NCI-H2107 treated with DMSO at 0.1 percent for 48 hours (cell line): ENCODE results near the gene CDC42EP4.

Experiments used
- DNase-seq: peaks from one replicate; lab custom pipeline; 2025; ENCODE audit not compliant: unreplicated experiment; lab: John Stamatoyannopoulos, UW

Gene CDC42EP4

DNA sequence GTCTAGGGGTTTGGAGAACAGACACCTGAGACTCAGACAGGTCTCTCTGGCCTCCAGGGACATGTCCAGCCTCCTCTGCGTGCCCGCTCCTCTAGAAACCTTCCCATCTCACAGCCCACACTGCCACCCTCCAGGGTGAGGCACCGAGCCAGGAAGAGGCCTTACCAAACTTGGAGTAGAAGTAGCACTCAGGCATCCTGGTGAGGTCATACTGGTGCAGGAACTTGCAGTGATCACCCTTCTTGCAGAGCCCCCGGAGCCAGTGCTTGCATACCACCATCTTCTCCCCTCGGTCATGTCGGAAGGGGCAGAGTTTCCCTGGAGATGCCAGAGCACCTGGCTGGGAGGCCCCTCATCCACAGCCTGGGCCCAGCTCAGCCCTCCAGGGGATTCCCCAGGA is 54.3 kb downstream of the CDC42EP4 start:
- DNase-seq = no peak

DNA sequence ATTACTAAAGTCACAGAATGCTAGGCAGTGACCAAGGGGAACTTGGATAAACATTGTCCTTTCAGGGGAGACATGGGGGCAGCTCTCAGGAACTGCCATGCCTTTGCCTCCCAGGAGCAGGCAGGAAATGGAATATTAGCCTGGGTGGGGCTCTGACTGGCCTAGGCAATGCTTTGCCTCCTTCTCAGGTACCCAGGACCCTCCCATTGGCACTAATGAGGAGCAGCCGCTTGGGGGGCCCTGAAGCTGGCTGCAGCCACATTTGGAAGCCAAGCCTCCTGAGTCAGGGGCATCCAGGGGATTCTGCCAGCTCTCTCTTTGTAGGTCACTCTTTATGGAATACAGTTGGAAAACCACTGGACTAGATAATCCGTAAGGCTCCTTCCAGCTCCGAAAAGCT is 55.6 kb downstream of the CDC42EP4 start:
- no peak for DNase-seq

DNA sequence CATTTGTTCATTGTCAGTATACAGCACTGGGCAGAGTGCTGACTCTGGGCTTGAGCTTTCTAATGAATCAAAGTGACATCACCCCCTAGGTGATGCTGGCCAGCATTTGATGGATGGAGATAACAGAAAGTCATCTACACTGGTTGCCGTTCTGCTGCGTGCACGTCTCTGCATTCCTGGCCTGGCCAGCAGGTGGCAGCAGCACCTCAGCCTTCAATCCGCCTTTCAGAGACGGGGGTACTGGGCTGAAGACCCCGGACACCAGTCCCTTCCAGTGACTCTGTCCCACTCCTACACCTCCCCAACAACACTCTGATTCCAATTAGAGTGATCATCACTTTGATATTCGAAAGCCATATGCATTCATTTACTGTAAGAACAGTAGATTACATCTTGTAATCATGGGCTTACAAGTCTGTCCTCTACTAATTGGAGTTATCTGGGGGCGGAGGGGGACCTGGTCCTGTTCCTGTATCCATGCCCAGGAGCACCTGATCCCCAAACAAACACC is 56.1 kb downstream of the CDC42EP4 start:
- no peak for DNase-seq

DNA sequence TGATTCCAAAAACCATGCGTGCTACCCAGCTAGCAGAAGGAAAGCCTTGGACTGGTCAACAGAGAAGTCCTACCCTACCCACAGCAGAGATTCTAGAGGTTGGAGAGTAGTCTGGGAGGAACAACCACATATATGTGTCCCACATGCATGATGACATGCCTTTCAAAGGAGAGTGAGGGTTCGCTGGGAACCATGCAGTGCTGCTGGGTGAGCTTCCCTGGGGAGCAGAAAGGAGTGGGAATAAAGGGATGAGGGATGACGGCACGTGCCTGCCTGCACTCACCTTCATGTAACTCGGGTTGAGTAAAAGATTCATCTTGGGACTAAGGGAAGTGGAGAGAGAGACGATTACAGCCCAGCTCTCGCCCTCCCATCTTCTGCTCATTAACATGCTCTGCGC is 59.9 kb downstream of the CDC42EP4 start:
- no peak for DNase-seq

DNA sequence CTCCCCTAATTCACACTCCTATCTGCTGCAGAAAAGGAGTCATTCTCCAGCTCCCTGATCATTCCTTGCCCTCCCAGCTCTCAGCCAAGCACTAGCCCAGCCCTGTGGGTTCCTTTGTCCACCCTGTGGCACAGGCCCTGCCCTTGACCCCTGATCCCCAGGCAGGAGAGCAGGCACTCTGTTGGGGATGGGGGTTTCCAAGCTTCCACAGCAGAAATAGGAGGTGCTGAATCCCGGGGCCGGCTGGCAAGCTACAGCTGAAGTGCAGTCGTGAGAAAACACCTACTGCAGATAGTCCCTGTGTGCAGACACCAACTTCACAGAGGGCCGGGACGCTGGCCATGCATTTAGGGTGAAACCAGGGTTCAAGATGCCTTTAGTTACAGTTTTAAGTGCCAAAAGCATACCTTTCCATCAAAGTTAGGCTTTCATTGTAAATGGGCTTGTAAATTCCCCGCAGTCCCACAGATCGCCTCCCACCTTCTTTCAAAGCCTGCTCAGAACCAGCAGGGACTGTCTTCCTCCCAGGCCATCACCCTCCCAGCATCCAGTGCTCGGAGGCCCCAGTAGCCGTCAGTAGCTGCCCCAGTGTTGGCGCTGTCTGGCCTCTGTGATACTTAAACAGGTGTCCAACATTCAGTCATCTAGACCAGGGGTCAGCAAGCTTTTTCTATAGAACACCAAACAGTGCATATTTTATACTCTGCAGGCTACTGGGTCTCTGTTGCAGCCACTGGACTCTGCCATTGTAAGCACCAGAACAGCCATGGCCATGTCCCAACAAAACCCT is 60.8 kb downstream of the CDC42EP4 start:
- DNase-seq = no peak

DNA sequence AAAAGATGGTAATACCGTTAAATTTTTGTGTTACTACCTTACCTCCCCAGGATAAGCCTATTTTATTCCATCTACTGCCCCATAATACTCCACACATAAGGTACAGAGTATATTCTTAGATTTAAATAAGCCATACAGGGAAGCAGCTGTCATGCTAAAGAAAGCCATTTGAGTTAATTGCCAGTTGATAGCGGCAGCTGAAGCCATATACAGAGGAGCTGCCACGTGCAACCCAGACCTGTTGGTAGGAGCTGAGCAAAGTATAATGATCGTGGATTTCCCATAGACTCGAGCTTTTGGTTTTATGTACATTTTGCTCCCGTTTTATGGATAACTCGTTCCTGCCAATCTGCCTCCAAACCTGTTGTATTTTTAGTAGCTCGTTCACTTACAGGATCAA is 62.1 kb downstream of the CDC42EP4 start:
- DNase-seq = peak; percentile 51

DNA sequence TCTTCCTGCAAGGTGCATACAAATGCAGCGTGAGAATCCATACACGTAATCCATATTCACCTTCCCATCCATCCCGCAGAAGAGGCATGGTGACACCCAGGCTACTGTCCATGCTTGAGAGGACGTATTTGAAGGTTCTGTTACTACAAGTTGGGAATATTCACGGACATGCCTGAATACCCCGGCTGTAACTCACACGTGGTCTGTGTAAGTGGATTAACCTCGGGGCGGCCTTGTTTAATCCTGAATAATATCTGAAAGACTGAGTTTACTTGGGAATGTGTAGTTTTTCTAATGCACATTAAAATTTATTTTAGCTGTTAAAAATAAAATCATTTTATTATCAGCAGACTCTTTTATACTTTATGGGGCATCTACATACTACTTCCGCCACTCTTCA is 63.3 kb downstream of the CDC42EP4 start:
- DNase-seq = no peak

DNA sequence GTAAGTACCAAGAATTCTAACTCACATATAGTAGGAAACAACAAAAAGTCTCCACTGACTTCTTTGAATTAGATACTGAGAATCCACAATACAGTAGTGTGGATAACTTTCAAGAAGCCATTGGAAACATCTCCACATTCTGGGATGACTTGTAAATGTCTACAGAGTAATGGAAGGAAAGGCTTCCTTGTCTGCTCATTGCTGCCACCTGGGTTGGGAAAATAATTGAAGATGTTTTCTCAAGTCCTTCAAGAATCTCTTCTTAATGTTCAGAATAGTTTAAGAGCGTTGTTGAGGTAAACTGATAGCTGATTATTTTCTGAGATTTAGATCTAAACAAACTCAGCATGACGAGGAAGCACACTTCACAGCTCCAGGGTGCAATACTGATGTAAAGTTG is 64.1 kb downstream of the CDC42EP4 start:
- DNase-seq = no peak

DNA sequence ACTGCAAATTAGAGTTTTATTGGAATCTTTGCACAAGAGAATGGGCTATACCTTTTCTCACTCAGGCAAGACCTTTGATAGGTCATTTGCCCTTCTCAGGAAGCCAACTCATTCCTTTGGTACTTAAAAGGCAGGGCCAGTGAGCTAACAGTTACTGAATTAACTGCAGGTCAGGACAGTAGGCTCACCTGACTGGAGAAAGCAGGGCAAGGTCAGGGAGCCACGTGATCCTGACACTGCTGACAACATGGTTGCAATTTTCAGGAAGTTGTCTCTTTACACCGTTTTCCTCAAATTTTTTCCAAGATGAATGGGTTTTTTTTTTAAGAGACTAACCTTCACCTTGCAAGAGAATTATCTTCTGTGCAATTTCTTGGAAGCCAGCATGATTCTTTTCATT is 71.2 kb downstream of the CDC42EP4 start:
- DNase-seq = no peak

DNA sequence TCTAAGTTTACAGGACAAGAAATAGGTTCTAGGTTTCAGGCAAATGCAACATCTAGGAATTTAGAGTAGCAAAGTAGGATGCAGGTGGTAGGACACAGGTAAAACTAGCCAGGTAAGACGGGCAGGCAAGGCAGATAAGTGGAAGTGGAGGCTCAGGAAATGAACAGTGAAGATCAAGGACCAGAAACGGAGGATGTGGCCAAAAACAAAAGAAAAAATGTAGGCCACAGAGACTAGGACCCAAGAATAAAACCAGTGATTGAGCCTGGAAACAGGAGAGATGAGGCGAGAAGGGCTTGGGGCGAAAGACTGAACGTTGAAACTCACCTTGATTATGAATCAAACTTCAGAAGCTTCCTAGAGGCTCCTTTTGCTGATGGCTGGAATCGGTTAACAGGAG is 74.1 kb downstream of the CDC42EP4 start:
- DNase-seq = no peak

DNA sequence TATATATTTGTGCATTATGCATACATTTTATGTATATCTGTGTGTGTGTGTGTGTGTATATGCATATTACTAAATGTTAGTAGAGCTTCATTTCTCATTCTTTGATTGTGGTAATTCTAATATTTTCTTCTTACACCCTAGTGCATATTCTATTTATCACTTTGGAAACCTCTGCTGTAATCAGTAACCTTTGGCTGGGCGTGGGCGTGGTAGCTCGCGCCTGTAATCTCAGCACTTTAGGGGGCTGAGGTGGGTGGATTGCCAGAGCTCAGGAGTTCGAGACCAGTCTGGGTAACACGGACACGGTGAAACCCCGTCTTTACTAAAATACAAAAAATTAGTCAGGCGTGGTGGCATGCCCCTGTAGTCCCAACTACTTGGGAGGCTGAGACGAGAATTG is 77.1 kb downstream of the CDC42EP4 start:
- DNase-seq = no peak
